A549 (cell line): ENCODE results near the gene ANGEL1.

ENCODE experiments used
- JUNB ChIP-seq: fragments of >200 bp; sonication (Bioruptor Twin); formaldehyde crosslinking; IDR thresholded peaks from 2 replicates; pipeline ENCODE4 v1.6.1; 2016
- NFE2L2 ChIP-seq: fragments of 150-350 bp; conservative IDR thresholded peaks from 2 replicates; pipeline ENCODE4 v1.6.1; 2014; ENCODE audit warnings: low read length
- POLR2A ChIP-seq: IDR thresholded peaks from 2 replicates; pipeline ENCODE4 v1.6.1; 2012; ENCODE audit warnings: mild to moderate bottlenecking, low read length
- RAD21 ChIP-seq, 2 experiments: fragments of >200 bp in 1 of 2; sonication (Bioruptor Twin) in 1 of 2; formaldehyde crosslinking in 1 of 2; IDR thresholded peaks in 1 of 2; conservative IDR thresholded peaks in 1 of 2; 2 replicates in 1 of 2; 3 replicates in 1 of 2; pipeline ENCODE4 v1.6.1; 2012 to 2018; ENCODE audit warnings: inconsistent platforms in 1 of 2

DNA sequence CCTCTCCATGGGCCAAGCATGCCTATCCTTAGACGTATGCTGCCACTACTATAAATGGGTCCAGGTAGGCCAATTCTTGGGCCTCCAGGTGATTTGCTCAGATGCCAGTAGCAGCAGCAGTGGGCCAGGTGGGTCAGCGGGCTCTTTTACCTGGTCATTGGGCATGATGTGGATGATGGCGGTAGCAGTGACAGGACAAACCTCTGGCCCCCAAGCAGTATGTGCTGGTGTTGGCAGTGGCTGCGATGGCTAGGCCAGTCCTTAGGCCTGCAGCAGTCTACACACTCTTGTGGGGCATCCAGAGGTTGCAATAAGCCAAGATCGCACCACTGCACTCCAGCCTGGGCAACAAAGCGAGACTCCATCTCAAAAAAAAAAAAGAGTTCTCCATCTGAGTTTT is 70.5 kb downstream of the ANGEL1 start:
- TF ChIP-seq RAD21 (conservative IDR thresholded peaks at IDR 0.05 in 1 of 2, IDR thresholded peaks at IDR 0.05 in 1 of 2) (no peak), JUNB (no peak), NFE2L2 (no peak), POLR2A (no peak)
